Smooth muscle cell (in vitro differentiated cells): Measurements from ENCODE around the gene SLC39A7. TPM values are rescaled to one million over a fixed set of nuclear protein-coding genes. Genes with fewer than 3 reads are reported as not detected.
A peak's percentile ranks its signal among the peaks of the same experiment; 100 is the strongest.

Experiments
- DNase-seq: peaks from one replicate; lab custom pipeline; 2025; ENCODE audit not compliant: unreplicated experiment; lab: John Stamatoyannopoulos, UW
- H2AFZ ChIP-seq: fragments of 200-600 bp; sonication (generic); 2 replicates; pipeline ENCODE4 v1.6.0; 2016; ENCODE audit warnings: antibody characterized with exemption, low read depth, mild to moderate bottlenecking
- H3F3A ChIP-seq: fragments of 200-600 bp; sonication (generic); 2 replicates; pipeline ENCODE4 v1.6.0; 2017; ENCODE audit warnings: antibody characterized with exemption, low read depth
- H3K27ac ChIP-seq: fragments of 200-600 bp; sonication (generic); 2 replicates; pipeline ENCODE4 v1.5.1; 2016; ENCODE audit warnings: low read depth, mild to moderate bottlenecking
- H3K27me3 ChIP-seq: fragments of 200-600 bp; sonication (generic); 2 replicates; pipeline ENCODE4 v1.6.1; 2016; ENCODE audit warnings: low read depth, mild to moderate bottlenecking
- H3K36me3 ChIP-seq: fragments of 200-600 bp; sonication (generic); 2 replicates; pipeline ENCODE4 v1.5.1; 2016; ENCODE audit warnings: low read depth
- H3K4me1 ChIP-seq: fragments of 200-600 bp; sonication (generic); 2 replicates; pipeline ENCODE4 v1.5.1; 2016; ENCODE audit warnings: low read depth
- H3K4me2 ChIP-seq: fragments of 200-600 bp; sonication (generic); 2 replicates; pipeline ENCODE4 v1.6.0; 2016; ENCODE audit warnings: mild to moderate bottlenecking
- H3K4me3 ChIP-seq: fragments of 200-600 bp; sonication (generic); 2 replicates; pipeline ENCODE4 v1.5.1; 2016; ENCODE audit warnings: mild to moderate bottlenecking
- H3K79me2 ChIP-seq: fragments of 200-600 bp; sonication (generic); 2 replicates; pipeline ENCODE4 v1.6.0; 2016; ENCODE audit warnings: low read depth, mild to moderate bottlenecking
- H3K9ac ChIP-seq: fragments of 200-600 bp; sonication (generic); 2 replicates; pipeline ENCODE4 v1.6.0; 2016; ENCODE audit warnings: low read depth
- H3K9me3 ChIP-seq: fragments of 200-600 bp; sonication (generic); replicated peaks from 2 replicates; pipeline ENCODE4 v1.5.1; 2016; ENCODE audit warnings: low read depth
- H4K20me1 ChIP-seq: fragments of 200-600 bp; sonication (generic); 2 replicates; pipeline ENCODE4 v1.6.0; 2016; ENCODE audit warnings: low read depth
- CTCF ChIP-seq: fragments of 200-600 bp; sonication (generic); IDR thresholded peaks from 2 replicates; pipeline ENCODE4 v1.5.1; 2017; ENCODE audit warnings: borderline replicate concordance, mild to moderate bottlenecking, antibody characterized with exemption; ENCODE audit not compliant: insufficient read depth, poor library complexity, severe bottlenecking
- WGBS: methylation state at CpG from one replicate; pipeline ENCODE4 v1.1.7; 2016; ENCODE audit warnings: low lambda C conversion rate; 5-methylcytosine and 5-hydroxymethylcytosine counted together
- polyA plus RNA-seq: library from polyadenylated mRNA; unstranded; fragments of >200 nt; fragmentation: Nextera tagmentation; extraction: Ambion mirVana; gene quantifications from 2 replicates; pipeline ENCODE4 v1.2.1, GENCODE V29; 2016
- total RNA-seq: library from RNA; depleted of rRNA; stranded (reverse); fragments of >200 nt; gene quantifications from 2 replicates; pipeline ENCODE4 v1.2.3, GENCODE V29; 2014

Gene SLC39A7
- total and polyA plus RNA-seq, 2 experiments from 2014 or later: 87.2 to 112 TPM

- H3K9ac ChIP-seq: peak overlapping the region; percentile 98
- peaks cover 6% of the 10 kb centered on the region for H3K36me3 ChIP-seq
- peaks cover 48% of the 10 kb centered on the region for H3K79me2 ChIP-seq
- DNase-seq: no peak
- H3K4me3 ChIP-seq: peak overlapping the region; percentile 88
- H3K27ac ChIP-seq: peak overlapping the region; percentile 98
- H3K4me1 ChIP-seq: peaks cover 25% of the 10 kb centered on the region
- H3K27me3 ChIP-seq: no peaks in the 10 kb centered on the region
- H3F3A ChIP-seq: peaks cover 14% of the 10 kb centered on the region
- no peak overlapping the region for H2AFZ ChIP-seq
- no peaks in the 10 kb centered on the region for H3K9me3 ChIP-seq
- peaks cover 79% of the 10 kb centered on the region for H4K20me1 ChIP-seq
- no peak for TF ChIP-seq CTCF
- H3K4me2 ChIP-seq: peak overlapping the region; percentile 95
- WGBS: 6% methylated on average over 10 of the region's 26 CpGs
These were observed 914 bp upstream of the SLC39A7 start for GRCh38 chr6:33199687-33200218.

- WGBS: 5% methylated on average over 14 of the region's 14 CpGs
These were observed 479 bp downstream of the SLC39A7 start for GRCh38 chr6:33201147-33201545.

GRCh38 chr6:33201935-33202334 is 1.3 kb downstream of the SLC39A7 start:
- H3K27ac ChIP-seq: peak overlapping the region; percentile 98
- peaks cover 6% of the 10 kb centered on the region for H3K36me3 ChIP-seq
- H4K20me1 ChIP-seq: peaks cover 58% of the 10 kb centered on the region
- WGBS: 87% methylated on average over 6 of the region's 6 CpGs
- peaks cover 45% of the 10 kb centered on the region for H3K79me2 ChIP-seq
- H3K4me2 ChIP-seq: peak overlapping the region; percentile 98
- peak overlapping the region; percentile 88 for H3K4me3 ChIP-seq
- peaks cover 43% of the 10 kb centered on the region for H3K4me1 ChIP-seq
- H3K9me3 ChIP-seq: no peaks in the 10 kb centered on the region
- peaks cover 22% of the 10 kb centered on the region for H3F3A ChIP-seq
- no peak overlapping the region for H2AFZ ChIP-seq
- DNase-seq: no peak
- no peak for TF ChIP-seq CTCF
- H3K27me3 ChIP-seq: no peaks in the 10 kb centered on the region
- peak overlapping the region; percentile 98 for H3K9ac ChIP-seq

More at GRCh38 chr6:33201147-33201545, 479 bp downstream of the SLC39A7 start:
- H3K36me3 ChIP-seq: peaks cover 6% of the 10 kb centered on the region
- no peaks in the 10 kb centered on the region for H3K9me3 ChIP-seq
- H3F3A ChIP-seq: peaks cover 17% of the 10 kb centered on the region
- H2AFZ ChIP-seq: no peak overlapping the region
- H3K4me2 ChIP-seq: peak overlapping the region; percentile 98
- DNase-seq: no peak
- H3K79me2 ChIP-seq: peaks cover 48% of the 10 kb centered on the region
- H3K4me1 ChIP-seq: peaks cover 38% of the 10 kb centered on the region
- no peaks in the 10 kb centered on the region for H3K27me3 ChIP-seq
- peak overlapping the region; percentile 88 for H3K4me3 ChIP-seq
- peak overlapping the region; percentile 98 for H3K27ac ChIP-seq
- peak overlapping the region; percentile 98 for H3K9ac ChIP-seq
- TF ChIP-seq CTCF: no peak
- H4K20me1 ChIP-seq: peaks cover 66% of the 10 kb centered on the region

- Histone ChIP-seq H4K20me1 (peaks cover 49% of the 10 kb centered on the region), H3K79me2 (peaks cover 45% of the 10 kb centered on the region), H3K27me3 (no peaks in the 10 kb centered on the region), H3K36me3 (peaks cover 6% of the 10 kb centered on the region), H3K27ac (peak overlapping the region; percentile 98), H3F3A (peaks cover 22% of the 10 kb centered on the region), H2AFZ (no peak overlapping the region), H3K4me1 (peaks cover 43% of the 10 kb centered on the region), H3K9me3 (no peaks in the 10 kb centered on the region), H3K4me3 (no peak overlapping the region), H3K4me2 (peak overlapping the region; percentile 98), H3K9ac (peak overlapping the region; percentile 98)
- WGBS: 98% methylated on average over 6 of the region's 6 CpGs
- no peak for TF ChIP-seq CTCF
- DNase-seq: no peak
These were observed 2.1 kb downstream of the SLC39A7 start for GRCh38 chr6:33202799-33203198.
